GM23338 (cell line): Measurements from ENCODE around the gene RIOK3. TPM values are rescaled to one million over a fixed set of nuclear protein-coding genes. Genes with fewer than 3 reads are reported as not detected.

Source experiments
- ATAC-seq: fragments of 200-7000 bp; cut with Tn5 transposase; 3 replicates; pipeline ENCODE4 v1.9.1; 2020
- DNase-seq: peaks from one replicate; pipeline ENCODE4 v3.0.0-alpha.2; 2015; ENCODE audit warnings: low spot score
- H2AFZ ChIP-seq: fragments of 200-600 bp; sonication (generic); 2 replicates; pipeline ENCODE4 v1.8.0; 2016; ENCODE audit warnings: antibody characterized with exemption, mild to moderate bottlenecking, moderate library complexity
- H3F3A ChIP-seq: fragments of 200-600 bp; sonication (generic); replicated peaks from 2 replicates; pipeline ENCODE4 v1.8.0; 2017; ENCODE audit warnings: antibody characterized with exemption, mixed run types, low read depth
- H3K27ac ChIP-seq: fragments of 200-600 bp; sonication (generic); 2 replicates; pipeline ENCODE4 v1.6.1; 2016; ENCODE audit warnings: low read depth
- H3K27me3 ChIP-seq: fragments of 200-600 bp; sonication (generic); 2 replicates; pipeline ENCODE4 v1.8.0; 2016; ENCODE audit warnings: mild to moderate bottlenecking, mixed run types, moderate library complexity; ENCODE audit not compliant: insufficient read depth
- H3K36me3 ChIP-seq: fragments of 200-600 bp; sonication (generic); 2 replicates; pipeline ENCODE4 v1.8.0; 2016; ENCODE audit warnings: mild to moderate bottlenecking; ENCODE audit not compliant: insufficient read depth
- H3K4me1 ChIP-seq: fragments of 200-600 bp; sonication (generic); 2 replicates; pipeline ENCODE4 v1.8.0; 2016; ENCODE audit warnings: mild to moderate bottlenecking, moderate library complexity; ENCODE audit not compliant: insufficient read depth
- H3K4me2 ChIP-seq: fragments of 200-600 bp; sonication (generic); 2 replicates; pipeline ENCODE4 v1.7.1; 2017; ENCODE audit warnings: mixed run types
- H3K4me3 ChIP-seq: fragments of 200-600 bp; sonication (generic); 2 replicates; pipeline ENCODE4 v1.6.1; 2016; ENCODE audit warnings: mixed run types
- H3K79me2 ChIP-seq: fragments of 200-600 bp; sonication (generic); replicated peaks from 2 replicates; pipeline ENCODE4 v1.8.0; 2017; ENCODE audit warnings: mild to moderate bottlenecking; ENCODE audit not compliant: insufficient read depth
- H3K9me2 ChIP-seq: fragments of 200-600 bp; sonication (generic); 2 replicates; pipeline ENCODE4 v1.8.0; 2017; ENCODE audit not compliant: insufficient read depth
- H4K20me1 ChIP-seq: fragments of 200-600 bp; sonication (generic); replicated peaks from 2 replicates; pipeline ENCODE4 v1.8.0; 2017; ENCODE audit warnings: mild to moderate bottlenecking; ENCODE audit not compliant: insufficient read depth
- H3K27ac Mint-ChIP-seq: 2 replicates; pipeline ENCODE4 v1.8.0; 2020; ENCODE audit warnings: inconsistent platforms, mild to moderate bottlenecking, moderate library complexity, mixed read lengths
- H3K27me3 Mint-ChIP-seq: 3 replicates; pipeline ENCODE4 v1.8.0; 2022; ENCODE audit warnings: low read depth, mild to moderate bottlenecking, moderate library complexity, mixed read lengths, inconsistent platforms; ENCODE audit not compliant: insufficient read depth, poor library complexity
- H3K36me3 Mint-ChIP-seq: 3 replicates; pipeline ENCODE4 v1.8.0; 2021; ENCODE audit warnings: low read depth, mild to moderate bottlenecking, inconsistent platforms, moderate library complexity, mixed read lengths
- H3K4me1 Mint-ChIP-seq: 3 replicates; pipeline ENCODE4 v1.8.0; 2020; ENCODE audit warnings: mild to moderate bottlenecking, inconsistent platforms, mixed read lengths
- H3K4me3 Mint-ChIP-seq: 3 replicates; pipeline ENCODE4 v1.8.0; 2021; ENCODE audit warnings: moderate library complexity, mild to moderate bottlenecking, inconsistent platforms, mixed read lengths
- H3K9me3 Mint-ChIP-seq: 3 replicates; pipeline ENCODE4 v1.8.0; 2020; ENCODE audit warnings: moderate library complexity, mild to moderate bottlenecking, inconsistent platforms, mixed read lengths
- CREB1 ChIP-seq: fragments of 250-450 bp; sonication (Bioruptor Pico); IDR thresholded peaks from 2 replicates; pipeline ENCODE4 v1.5.0; 2020; ENCODE audit warnings: low read depth, mild to moderate bottlenecking, moderate library complexity
- CTCF ChIP-seq, 2 experiments: fragments of 200-600 bp in 1 of 2; sonication (generic) in 1 of 2; conservative IDR thresholded peaks; 2 replicates each; pipeline versions ENCODE4 v1.5.1 to v1.6.1; 2016 to 2017; ENCODE audit warnings: antibody characterized with exemption in 2 of 2, low read depth in 2 of 2, mild to moderate bottlenecking in 2 of 2, moderate library complexity in 1 of 2
- EZH2 ChIP-seq: fragments of 200-600 bp; sonication (generic); IDR thresholded peaks from one replicate; pipeline ENCODE4 v1.8.0; 2017; ENCODE audit warnings: antibody characterized with exemption, mild to moderate bottlenecking, low read depth; ENCODE audit not compliant: unreplicated experiment
- EZH2phosphoT487 ChIP-seq: fragments of 200-600 bp; sonication (generic); IDR thresholded peaks from one replicate; pipeline ENCODE4 v1.8.1; 2018; ENCODE audit warnings: antibody characterized with exemption; ENCODE audit not compliant: unreplicated experiment
- JUNB ChIP-seq: IDR thresholded peaks from one replicate; pipeline ENCODE4 v1.6.1; 2016; ENCODE audit warnings: antibody characterized with exemption; ENCODE audit not compliant: unreplicated experiment
- NANOG ChIP-seq: IDR thresholded peaks from 2 replicates; pipeline ENCODE4 v1.6.1; 2016; ENCODE audit warnings: antibody characterized with exemption, borderline replicate concordance
- POLR2AphosphoS5 ChIP-seq: IDR thresholded peaks from 2 replicates; pipeline ENCODE4 v1.6.1; 2016; ENCODE audit warnings: antibody characterized with exemption, low read depth
- STAT1 ChIP-seq: IDR thresholded peaks from one replicate; pipeline ENCODE4 v1.6.1; 2016; ENCODE audit warnings: antibody characterized with exemption; ENCODE audit not compliant: unreplicated experiment
- ZNF331 ChIP-seq: fragments of 250-450 bp; sonication (Bioruptor Pico); IDR thresholded peaks from 2 replicates; pipeline ENCODE4 v1.5.0; 2020; ENCODE audit warnings: low read depth, mild to moderate bottlenecking, moderate library complexity
- polyA plus RNA-seq: library from polyadenylated mRNA; unstranded; fragments of >200 nt; fragmentation: Nextera tagmentation; extraction: Ambion mirVana; gene quantifications from 2 replicates; pipeline ENCODE4 v1.2.1, GENCODE V29; 2016
- total RNA-seq: library from RNA; depleted of rRNA; stranded (reverse); fragments of >200 nt; shearing (Covaris generic); gene quantifications from 2 replicates; pipeline ENCODE4 v1.2.3, GENCODE V29; 2014
- TF ChIP-seq, protein P1 (sequence below): IDR thresholded peaks from one replicate; pipeline ENCODE4 v1.6.1; 2018; ENCODE audit warnings: antibody characterized with exemption; ENCODE audit not compliant: unreplicated experiment

RIOK3 gene
- total and polyA plus RNA-seq, 2 experiments from 2014 or later = 20.8 to 22.1 TPM

DNA sequence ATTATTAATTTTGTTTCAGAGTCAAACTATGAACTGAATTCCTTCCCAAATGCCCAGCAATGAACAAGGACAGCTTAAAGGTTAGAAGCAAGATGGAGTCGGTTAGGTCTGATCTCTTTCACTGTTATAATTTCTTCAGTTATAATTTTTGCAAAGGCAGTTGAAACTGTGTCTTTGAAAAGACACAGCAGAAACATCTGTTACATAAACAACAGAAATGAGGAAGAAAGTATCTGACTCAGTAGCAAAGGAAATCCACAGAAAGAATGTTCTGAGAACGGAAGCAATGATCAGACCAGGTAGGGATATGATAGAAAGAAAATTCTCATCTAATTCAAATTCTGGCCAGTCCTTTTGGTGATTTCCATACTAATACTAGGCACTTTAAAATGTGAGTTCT, 45.0 kb downstream of the RIOK3 start:
- TF ChIP-seq ZNF331 (CRISPR knock-in tag) (no peak), EZH2 (no peak), CREB1 (no peak), NANOG (no peak), EZH2phosphoT487 (no peak), JUNB (no peak), POLR2AphosphoS5 (no peak), STAT1 (no peak)
- TF ChIP-seq, protein P1, sequence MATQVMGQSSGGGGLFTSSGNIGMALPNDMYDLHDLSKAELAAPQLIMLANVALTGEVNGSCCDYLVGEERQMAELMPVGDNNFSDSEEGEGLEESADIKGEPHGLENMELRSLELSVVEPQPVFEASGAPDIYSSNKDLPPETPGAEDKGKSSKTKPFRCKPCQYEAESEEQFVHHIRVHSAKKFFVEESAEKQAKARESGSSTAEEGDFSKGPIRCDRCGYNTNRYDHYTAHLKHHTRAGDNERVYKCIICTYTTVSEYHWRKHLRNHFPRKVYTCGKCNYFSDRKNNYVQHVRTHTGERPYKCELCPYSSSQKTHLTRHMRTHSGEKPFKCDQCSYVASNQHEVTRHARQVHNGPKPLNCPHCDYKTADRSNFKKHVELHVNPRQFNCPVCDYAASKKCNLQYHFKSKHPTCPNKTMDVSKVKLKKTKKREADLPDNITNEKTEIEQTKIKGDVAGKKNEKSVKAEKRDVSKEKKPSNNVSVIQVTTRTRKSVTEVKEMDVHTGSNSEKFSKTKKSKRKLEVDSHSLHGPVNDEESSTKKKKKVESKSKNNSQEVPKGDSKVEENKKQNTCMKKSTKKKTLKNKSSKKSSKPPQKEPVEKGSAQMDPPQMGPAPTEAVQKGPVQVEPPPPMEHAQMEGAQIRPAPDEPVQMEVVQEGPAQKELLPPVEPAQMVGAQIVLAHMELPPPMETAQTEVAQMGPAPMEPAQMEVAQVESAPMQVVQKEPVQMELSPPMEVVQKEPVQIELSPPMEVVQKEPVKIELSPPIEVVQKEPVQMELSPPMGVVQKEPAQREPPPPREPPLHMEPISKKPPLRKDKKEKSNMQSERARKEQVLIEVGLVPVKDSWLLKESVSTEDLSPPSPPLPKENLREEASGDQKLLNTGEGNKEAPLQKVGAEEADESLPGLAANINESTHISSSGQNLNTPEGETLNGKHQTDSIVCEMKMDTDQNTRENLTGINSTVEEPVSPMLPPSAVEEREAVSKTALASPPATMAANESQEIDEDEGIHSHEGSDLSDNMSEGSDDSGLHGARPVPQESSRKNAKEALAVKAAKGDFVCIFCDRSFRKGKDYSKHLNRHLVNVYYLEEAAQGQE = no peak
- no peak for ATAC-seq
- Histone ChIP-seq H3K79me2 (no peaks in the 10 kb centered on the region), H3F3A (no peaks in the 10 kb centered on the region), H3K4me2 (no peak overlapping the region), H3K27ac (no peak overlapping the region), H3K9me2 (no peaks in the 10 kb centered on the region), H2AFZ (0 out of 2 replicates have a peak overlapping the region, but pooled peaks have one; percentile 12), H3K4me3 (no peak overlapping the region), H3K27me3 (peaks cover 14% of the 10 kb centered on the region; the same call in 1 of the 2 replicates), H4K20me1 (no peaks in the 10 kb centered on the region), H3K4me1 (peaks cover 7% of the 10 kb centered on the region), H3K36me3 (no peaks in the 10 kb centered on the region)
- Mint-ChIP-seq H3K27me3 (peaks cover 6% of the 10 kb centered on the region), H3K9me3 (no peaks in the 10 kb centered on the region; the same call in 2 of the 3 replicates), H3K4me3 (no peak overlapping the region), H3K36me3 (no peaks in the 10 kb centered on the region), H3K4me1 (peaks cover 3% of the 10 kb centered on the region; the same call in 2 of the 3 replicates), H3K27ac (no peak overlapping the region)
- DNase-seq = no peak

DNA sequence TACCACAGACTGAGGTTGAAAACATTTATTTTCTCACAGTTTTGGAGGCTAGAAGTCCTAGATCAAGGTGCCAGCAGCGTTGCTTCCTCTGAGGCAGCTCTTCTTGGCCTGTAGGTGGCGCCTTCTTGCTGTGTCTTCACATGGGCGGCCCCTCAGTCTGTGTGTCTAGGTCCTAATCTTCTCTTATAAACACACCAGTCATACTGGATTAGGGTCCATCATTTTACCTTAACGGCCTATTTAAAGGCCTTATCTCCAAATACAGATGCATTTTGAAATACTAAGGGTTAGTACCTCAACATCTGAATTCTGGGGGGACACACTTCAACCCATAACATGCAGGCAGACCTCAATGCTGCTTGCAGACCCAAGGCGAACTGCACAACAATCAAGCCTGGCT, 45.8 kb downstream of the RIOK3 start:
- H3K4me3 ChIP-seq = no peak overlapping the region
- peak overlapping the region; percentile 69; the same call in 1 of the 2 replicates for H2AFZ ChIP-seq
- TF ChIP-seq CTCF (conservative IDR thresholded peaks at IDR 0.05; ENCODE audit: low read depth in 2 of 2) (peak; percentile 90 to 95), NANOG (no peak)
- H4K20me1 ChIP-seq = no peaks in the 10 kb centered on the region
- DNase-seq (peak; percentile 91), ATAC-seq (peak; percentile 49)
- peaks cover 16% of the 10 kb centered on the region for H3K27me3 ChIP-seq
- Mint-ChIP-seq H3K4me1 (peaks cover 4% of the 10 kb centered on the region), H3K4me3 (no peak overlapping the region), H3K27ac (no peak overlapping the region), H3K36me3 (no peaks in the 10 kb centered on the region; the same call in 2 of the 3 replicates), H3K9me3 (no peaks in the 10 kb centered on the region), H3K27me3 (peaks cover 8% of the 10 kb centered on the region)
- H3K27ac ChIP-seq = no peak overlapping the region
- no peaks in the 10 kb centered on the region for H3K36me3 ChIP-seq
- peaks cover 7% of the 10 kb centered on the region for H3K4me1 ChIP-seq
- H3F3A ChIP-seq = 0 out of 2 replicates have a peak, but pooled peaks cover under 1% of the 10 kb centered on the region
- no peak overlapping the region for H3K4me2 ChIP-seq
- no peaks in the 10 kb centered on the region for H3K9me2 ChIP-seq
- peaks cover 1% of the 10 kb centered on the region; the same call in 1 of the 2 replicates for H3K79me2 ChIP-seq
